Kidney epithelial cell (primary cell): Measurements from ENCODE around the gene HSPB9. TPM values are rescaled to one million over a fixed set of nuclear protein-coding genes. Genes with fewer than 3 reads are reported as not detected.

ENCODE experiments used
- DNase-seq: peaks from one replicate; pipeline ENCODE4 v3.0.0-alpha.2; 2010; ENCODE audit warnings: low read depth
- H3K27me3 ChIP-seq: 2 replicates; pipeline ENCODE4 v1.6.0; 2011; ENCODE audit warnings: low read length; ENCODE audit not compliant: control insufficient read depth, insufficient read depth
- H3K36me3 ChIP-seq: 2 replicates; pipeline ENCODE4 v1.5.1; 2011; ENCODE audit warnings: low read length; ENCODE audit not compliant: control insufficient read depth, insufficient read depth
- H3K4me3 ChIP-seq: 2 replicates; pipeline ENCODE4 v1.5.1; 2011; ENCODE audit warnings: low read depth, mild to moderate bottlenecking, control low read depth, low read length
- CTCF ChIP-seq: IDR thresholded peaks from 2 replicates; pipeline ENCODE4 v1.5.1; 2011; ENCODE audit warnings: mild to moderate bottlenecking, moderate library complexity, low read length, control low read depth, inconsistent platforms; ENCODE audit not compliant: insufficient read depth, poor library complexity, severe bottlenecking
- total RNA-seq: library from RNA; depleted of rRNA; stranded (reverse); fragments of >200 nt; gene quantifications from 2 replicates; pipeline ENCODE4 v1.2.3, GENCODE V29; 2015

Gene HSPB9
- not detected in 2 replicates for total RNA-seq

GRCh38 chr17:42122371-42123303 is at the start of gene HSPB9:
Gene HSPB9 (plus strand): TSS chr17:42122804. CDS start chr17:42122851, 47 bp downstream.
- no peak for TF ChIP-seq CTCF
- no peak for DNase-seq
- peaks cover 2% of the 10 kb centered on the region for H3K36me3 ChIP-seq
- H3K4me3 ChIP-seq: no peak within 1 kb of the TSS
- H3K27me3 ChIP-seq: no peaks in the 10 kb centered on the region

GRCh38 chr17:42075789-42076188 is 46.8 kb upstream of the HSPB9 start:
- DNase-seq: no peak
- H3K4me3 ChIP-seq: no peak overlapping the region
- TF ChIP-seq CTCF: no peak
- peaks cover 35% of the 10 kb centered on the region for H3K27me3 ChIP-seq
- no peaks in the 10 kb centered on the region for H3K36me3 ChIP-seq

- no peak for DNase-seq
- peaks cover 23% of the 10 kb centered on the region for H3K27me3 ChIP-seq
- TF ChIP-seq CTCF: no peak
- H3K4me3 ChIP-seq: no peak overlapping the region
- H3K36me3 ChIP-seq: no peaks in the 10 kb centered on the region
Measured at GRCh38 chr17:42076797-42077559, 45.6 kb upstream of the HSPB9 start.

- Histone ChIP-seq H3K27me3 (peaks cover 17% of the 10 kb centered on the region), H3K4me3 (no peak overlapping the region), H3K36me3 (no peaks in the 10 kb centered on the region)
- no peak for TF ChIP-seq CTCF
- no peak for DNase-seq
Measured at GRCh38 chr17:42077755-42078154, 44.8 kb upstream of the HSPB9 start.

GRCh38 chr17:42078396-42079043 is 44.1 kb upstream of the HSPB9 start:
- Histone ChIP-seq H3K4me3 (no peak overlapping the region), H3K27me3 (peaks cover 11% of the 10 kb centered on the region), H3K36me3 (no peaks in the 10 kb centered on the region)
- no peak for TF ChIP-seq CTCF
- no peak for DNase-seq
